PFSK-1 (cell line): Measurements from ENCODE around the gene A2ML1.

Experiments
- FOXP2 ChIP-seq: optimal IDR thresholded peaks from 2 replicates; pipeline ENCODE3; 2011; ENCODE audit warnings: borderline replicate concordance, control low read depth, inconsistent platforms; ENCODE audit not compliant: insufficient read depth; ENCODE audit errors: extremely low read length, extremely low read depth
- POLR2AphosphoS5 ChIP-seq: IDR thresholded peaks from 2 replicates; pipeline ENCODE4 v1.6.1; 2012; ENCODE audit warnings: low read depth, mild to moderate bottlenecking, control low read depth, low read length, moderate library complexity
- SIN3A ChIP-seq: IDR thresholded peaks from 2 replicates; pipeline ENCODE4 v1.6.1; 2012; ENCODE audit warnings: mild to moderate bottlenecking, low read length, moderate library complexity, borderline replicate concordance; ENCODE audit not compliant: insufficient read depth
- TAF1 ChIP-seq: IDR thresholded peaks from 2 replicates; pipeline ENCODE4 v1.6.1; 2012; ENCODE audit warnings: low read length, control low read depth, borderline replicate concordance; ENCODE audit not compliant: insufficient read depth
- TF ChIP-seq, protein P1 (sequence below), 2 experiments: IDR thresholded peaks; 2 replicates each; pipeline versions ENCODE4 v1.6.1 to v1.8.0; 2011 to 2012; ENCODE audit warnings: low read depth in 2 of 2, low read length in 2 of 2, control low read depth in 1 of 2, inconsistent platforms in 1 of 2, mild to moderate bottlenecking in 1 of 2, moderate library complexity in 1 of 2; ENCODE audit not compliant: insufficient read depth in 1 of 2

DNA sequence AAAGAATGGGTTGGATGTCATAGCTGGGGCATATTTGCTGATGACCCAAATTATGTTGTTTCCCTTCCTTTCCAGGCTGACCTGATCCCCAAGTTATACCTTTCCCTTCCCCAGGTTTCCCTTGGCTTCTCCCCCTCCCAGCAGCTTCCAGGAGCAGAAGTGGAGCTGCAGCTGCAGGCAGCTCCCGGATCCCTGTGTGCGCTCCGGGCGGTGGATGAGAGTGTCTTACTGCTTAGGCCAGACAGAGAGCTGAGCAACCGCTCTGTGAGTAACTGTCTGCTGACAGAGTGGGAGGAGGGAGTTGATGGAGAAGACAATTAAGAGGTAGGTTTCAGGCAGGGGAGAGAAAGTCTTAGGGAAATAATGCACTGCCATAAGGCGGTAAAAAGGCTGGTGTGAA is 25.0 kb downstream of the A2ML1 start:
- TF ChIP-seq, protein P1, sequence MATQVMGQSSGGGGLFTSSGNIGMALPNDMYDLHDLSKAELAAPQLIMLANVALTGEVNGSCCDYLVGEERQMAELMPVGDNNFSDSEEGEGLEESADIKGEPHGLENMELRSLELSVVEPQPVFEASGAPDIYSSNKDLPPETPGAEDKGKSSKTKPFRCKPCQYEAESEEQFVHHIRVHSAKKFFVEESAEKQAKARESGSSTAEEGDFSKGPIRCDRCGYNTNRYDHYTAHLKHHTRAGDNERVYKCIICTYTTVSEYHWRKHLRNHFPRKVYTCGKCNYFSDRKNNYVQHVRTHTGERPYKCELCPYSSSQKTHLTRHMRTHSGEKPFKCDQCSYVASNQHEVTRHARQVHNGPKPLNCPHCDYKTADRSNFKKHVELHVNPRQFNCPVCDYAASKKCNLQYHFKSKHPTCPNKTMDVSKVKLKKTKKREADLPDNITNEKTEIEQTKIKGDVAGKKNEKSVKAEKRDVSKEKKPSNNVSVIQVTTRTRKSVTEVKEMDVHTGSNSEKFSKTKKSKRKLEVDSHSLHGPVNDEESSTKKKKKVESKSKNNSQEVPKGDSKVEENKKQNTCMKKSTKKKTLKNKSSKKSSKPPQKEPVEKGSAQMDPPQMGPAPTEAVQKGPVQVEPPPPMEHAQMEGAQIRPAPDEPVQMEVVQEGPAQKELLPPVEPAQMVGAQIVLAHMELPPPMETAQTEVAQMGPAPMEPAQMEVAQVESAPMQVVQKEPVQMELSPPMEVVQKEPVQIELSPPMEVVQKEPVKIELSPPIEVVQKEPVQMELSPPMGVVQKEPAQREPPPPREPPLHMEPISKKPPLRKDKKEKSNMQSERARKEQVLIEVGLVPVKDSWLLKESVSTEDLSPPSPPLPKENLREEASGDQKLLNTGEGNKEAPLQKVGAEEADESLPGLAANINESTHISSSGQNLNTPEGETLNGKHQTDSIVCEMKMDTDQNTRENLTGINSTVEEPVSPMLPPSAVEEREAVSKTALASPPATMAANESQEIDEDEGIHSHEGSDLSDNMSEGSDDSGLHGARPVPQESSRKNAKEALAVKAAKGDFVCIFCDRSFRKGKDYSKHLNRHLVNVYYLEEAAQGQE (IDR thresholded peaks at IDR 0.05; ENCODE audit: insufficient read depth in 1 of 2, low read depth in 2 of 2, low read length in 2 of 2): no peak
- TF ChIP-seq SIN3A: no peak
- no peak for TF ChIP-seq POLR2AphosphoS5
- no peak for TF ChIP-seq TAF1
- TF ChIP-seq FOXP2: no peak
